HEK293 (cell line): ENCODE measurements around the gene CALB2.

Experiments
- HOXA7 ChIP-seq: sonication (generic); formaldehyde crosslinking; IDR thresholded peaks from 2 replicates; pipeline ENCODE4 v1.8.1; 2022; ENCODE audit warnings: missing genetic modification reagents, borderline replicate concordance
- ZNF514 ChIP-seq: fragments of 450-650 bp; formaldehyde crosslinking; IDR thresholded peaks from 2 replicates; pipeline ENCODE4 v1.5.1; 2016; ENCODE audit warnings: missing biosample characterization, missing genetic modification characterization
- TF ChIP-seq, protein P1 (sequence below): fragments of 450-650 bp; formaldehyde crosslinking; IDR thresholded peaks from 2 replicates; pipeline ENCODE4 v1.5.1; 2016; ENCODE audit warnings: missing biosample characterization, missing genetic modification characterization

DNA sequence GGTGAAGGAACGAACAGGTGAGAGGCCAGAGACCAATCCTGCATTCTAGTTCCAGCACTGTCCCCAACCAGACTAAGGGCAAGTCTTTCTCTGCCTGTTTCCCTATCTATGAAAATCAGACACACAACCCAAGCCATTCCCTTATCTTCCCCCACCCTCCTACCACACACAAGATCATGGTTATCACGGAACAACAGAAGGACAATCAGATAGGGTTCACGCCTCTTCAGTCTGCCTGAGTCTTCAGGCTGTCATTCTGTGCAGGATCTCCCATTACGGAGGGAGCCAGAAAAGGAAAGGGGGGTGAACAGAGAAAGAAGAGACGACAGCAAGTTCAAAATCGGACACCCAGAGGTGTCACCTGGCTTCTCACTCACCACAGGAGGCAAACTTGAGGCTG is 72.2 kb downstream of the CALB2 start:
- TF ChIP-seq, protein P1, sequence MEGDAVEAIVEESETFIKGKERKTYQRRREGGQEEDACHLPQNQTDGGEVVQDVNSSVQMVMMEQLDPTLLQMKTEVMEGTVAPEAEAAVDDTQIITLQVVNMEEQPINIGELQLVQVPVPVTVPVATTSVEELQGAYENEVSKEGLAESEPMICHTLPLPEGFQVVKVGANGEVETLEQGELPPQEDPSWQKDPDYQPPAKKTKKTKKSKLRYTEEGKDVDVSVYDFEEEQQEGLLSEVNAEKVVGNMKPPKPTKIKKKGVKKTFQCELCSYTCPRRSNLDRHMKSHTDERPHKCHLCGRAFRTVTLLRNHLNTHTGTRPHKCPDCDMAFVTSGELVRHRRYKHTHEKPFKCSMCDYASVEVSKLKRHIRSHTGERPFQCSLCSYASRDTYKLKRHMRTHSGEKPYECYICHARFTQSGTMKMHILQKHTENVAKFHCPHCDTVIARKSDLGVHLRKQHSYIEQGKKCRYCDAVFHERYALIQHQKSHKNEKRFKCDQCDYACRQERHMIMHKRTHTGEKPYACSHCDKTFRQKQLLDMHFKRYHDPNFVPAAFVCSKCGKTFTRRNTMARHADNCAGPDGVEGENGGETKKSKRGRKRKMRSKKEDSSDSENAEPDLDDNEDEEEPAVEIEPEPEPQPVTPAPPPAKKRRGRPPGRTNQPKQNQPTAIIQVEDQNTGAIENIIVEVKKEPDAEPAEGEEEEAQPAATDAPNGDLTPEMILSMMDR = no peak
- TF ChIP-seq ZNF514 (no peak), HOXA7 (CRISPR knock-in tag) (no peak)
